HEK293 (cell line): Measurements from ENCODE around the gene SPTLC1.

ENCODE experiments used
- CTCF ChIP-seq: fragments of 450-650 bp; formaldehyde crosslinking; IDR thresholded peaks from 2 replicates; pipeline ENCODE4 v1.5.1; 2016; ENCODE audit warnings: missing biosample characterization, missing genetic modification characterization
- GLIS2 ChIP-seq: fragments of 450-650 bp; formaldehyde crosslinking; IDR thresholded peaks from 2 replicates; pipeline ENCODE4 v1.5.1; 2016; ENCODE audit warnings: missing biosample characterization, missing genetic modification characterization
- ZNF121 ChIP-seq: fragments of 450-650 bp; formaldehyde crosslinking; IDR thresholded peaks from 2 replicates; pipeline ENCODE4 v1.5.1; 2016; ENCODE audit warnings: missing biosample characterization, missing genetic modification characterization
- ZNF202 ChIP-seq: fragments of 450-650 bp; formaldehyde crosslinking; IDR thresholded peaks from 2 replicates; pipeline ENCODE4 v1.5.1; 2016; ENCODE audit warnings: missing biosample characterization, missing genetic modification characterization, borderline replicate concordance
- ZNF354C ChIP-seq: fragments of 450-650 bp; formaldehyde crosslinking; IDR thresholded peaks from 2 replicates; pipeline ENCODE4 v1.5.1; 2016; ENCODE audit warnings: missing biosample characterization, missing genetic modification characterization, low read depth, borderline replicate concordance
- ZNF654 ChIP-seq: fragments of 450-650 bp; formaldehyde crosslinking; IDR thresholded peaks from 2 replicates; pipeline ENCODE4 v1.5.1; 2016; ENCODE audit warnings: low read depth, missing biosample characterization, missing genetic modification characterization
- ZNF707 ChIP-seq: fragments of 450-650 bp; formaldehyde crosslinking; IDR thresholded peaks from 2 replicates; pipeline ENCODE4 v1.5.1; 2016; ENCODE audit warnings: missing biosample characterization, missing genetic modification characterization
- ZNF776 ChIP-seq: fragments of 450-650 bp; formaldehyde crosslinking; IDR thresholded peaks from 2 replicates; pipeline ENCODE4 v1.5.0; 2017; ENCODE audit warnings: missing biosample characterization, missing genetic modification characterization, borderline replicate concordance

- TF ChIP-seq CTCF (tag by site-specific recombination) = peak; percentile 86
- TF ChIP-seq GLIS2 (tag by site-specific recombination) = 0 out of 2 replicates have a peak, but pooled peaks have one; percentile 37
- no peak for TF ChIP-seq ZNF354C (tag by site-specific recombination)
- no peak for TF ChIP-seq ZNF707 (tag by site-specific recombination)
- no peak for TF ChIP-seq ZNF202 (tag by site-specific recombination)
- TF ChIP-seq ZNF654 (tag by site-specific recombination) = peak; percentile 82
- no peak for TF ChIP-seq ZNF776
- no peak for TF ChIP-seq ZNF121 (tag by site-specific recombination)
These were observed 18.9 kb upstream of the SPTLC1 start for GRCh38 chr9:92133949-92134604.
